HEK293T (cell line): Measurements from ENCODE around the gene MAPK6.

ENCODE experiments used
- BHLHE40 ChIP-seq: fragments of 450-650 bp; IDR thresholded peaks from 2 replicates; pipeline ENCODE4 v1.6.1; 2016; ENCODE audit warnings: mild to moderate bottlenecking, moderate library complexity, borderline replicate concordance
- ELF4 ChIP-seq: fragments of 450-650 bp; IDR thresholded peaks from 2 replicates; pipeline ENCODE4 v1.6.1; 2017; ENCODE audit warnings: antibody characterized with exemption
- FOXA1 ChIP-seq: fragments of 450-650 bp; IDR thresholded peaks from 2 replicates; pipeline ENCODE4 v1.6.1; 2016; ENCODE audit warnings: mild to moderate bottlenecking
- FOXM1 ChIP-seq: fragments of 450-650 bp; IDR thresholded peaks from 2 replicates; pipeline ENCODE4 v1.6.1; 2017; ENCODE audit warnings: mild to moderate bottlenecking, borderline replicate concordance
- HDGF ChIP-seq: fragments of 450-650 bp; IDR thresholded peaks from 2 replicates; pipeline ENCODE4 v1.6.1; 2017; ENCODE audit warnings: antibody characterized with exemption, borderline replicate concordance
- NFRKB ChIP-seq: fragments of 450-650 bp; IDR thresholded peaks from 2 replicates; pipeline ENCODE4 v1.6.1; 2016; ENCODE audit warnings: mild to moderate bottlenecking, moderate library complexity
- SUZ12 ChIP-seq: fragments of 450-650 bp; IDR thresholded peaks from 2 replicates; pipeline ENCODE4 v1.6.1; 2016; ENCODE audit warnings: mild to moderate bottlenecking
- TF ChIP-seq, protein P1 (sequence below): fragments of 450-650 bp; IDR thresholded peaks from 2 replicates; pipeline ENCODE4 v1.6.1; 2016

DNA sequence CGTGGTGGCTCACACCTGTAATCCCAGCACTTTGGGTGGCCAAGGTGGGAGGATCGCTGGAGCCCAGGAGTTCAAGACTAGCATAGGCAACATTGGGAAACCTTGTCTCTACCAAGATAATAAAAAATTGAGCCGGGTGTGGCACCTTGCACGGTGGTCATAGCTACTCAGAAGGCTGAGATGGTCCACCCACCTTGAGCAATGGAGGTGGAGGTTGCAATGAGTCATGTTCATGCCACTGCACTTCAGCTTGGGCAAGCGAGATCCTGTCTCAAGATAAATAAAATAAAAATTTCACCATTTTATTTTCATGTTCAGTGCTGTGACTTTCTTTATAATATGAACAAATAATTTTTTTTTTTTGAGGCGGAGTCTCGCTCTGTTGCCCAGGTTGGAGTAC, 12.5 kb downstream of the MAPK6 start:
- TF ChIP-seq FOXM1 (no peak), ELF4 (no peak), SUZ12 (no peak), NFRKB (no peak), HDGF (no peak), BHLHE40 (no peak), FOXA1 (no peak)
- TF ChIP-seq, protein P1, sequence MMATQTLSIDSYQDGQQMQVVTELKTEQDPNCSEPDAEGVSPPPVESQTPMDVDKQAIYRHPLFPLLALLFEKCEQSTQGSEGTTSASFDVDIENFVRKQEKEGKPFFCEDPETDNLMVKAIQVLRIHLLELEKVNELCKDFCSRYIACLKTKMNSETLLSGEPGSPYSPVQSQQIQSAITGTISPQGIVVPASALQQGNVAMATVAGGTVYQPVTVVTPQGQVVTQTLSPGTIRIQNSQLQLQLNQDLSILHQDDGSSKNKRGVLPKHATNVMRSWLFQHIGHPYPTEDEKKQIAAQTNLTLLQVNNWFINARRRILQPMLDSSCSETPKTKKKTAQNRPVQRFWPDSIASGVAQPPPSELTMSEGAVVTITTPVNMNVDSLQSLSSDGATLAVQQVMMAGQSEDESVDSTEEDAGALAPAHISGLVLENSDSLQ, result no peak
